HEK293 (cell line): Measurements from ENCODE around the gene MGST2.

ENCODE experiments used
- CTCF ChIA-PET: fragments of 350-600 bp; formaldehyde crosslinking; extraction: SDS; loops from one replicate; lab custom pipeline; 2021; ENCODE audit warnings: antibody characterized with exemption; lab: Yijun Ruan, JAX
- POLR2A ChIA-PET: fragments of 300-600 bp; formaldehyde crosslinking; extraction: SDS; loops from one replicate; lab custom pipeline; 2020; ENCODE audit warnings: antibody characterized with exemption, inconsistent platforms; lab: Yijun Ruan, JAX
- H3K27ac ChIP-seq: fragments of 200-500 bp; sonication (Bioruptor generic); 2 replicates; pipeline ENCODE4 v1.5.1; 2014; ENCODE audit warnings: low read depth, low read length, control low read depth, inconsistent platforms; ENCODE audit errors: extremely low read depth
- H3K36me3 ChIP-seq, 2 experiments: fragments of 200-500 bp in 1 of 2; sonication (Bioruptor generic) in 1 of 2; 1 replicate in 1 of 2; 2 replicates in 1 of 2; pipeline ENCODE4 v1.5.1; 2014 to 2017; ENCODE audit warnings: inconsistent platforms in 2 of 2, low read length in 2 of 2; ENCODE audit not compliant: control insufficient read depth in 2 of 2, insufficient read depth in 1 of 2
- H3K4me1 ChIP-seq: fragments of 200-500 bp; sonication (Bioruptor generic); 2 replicates; pipeline ENCODE4 v1.5.1; 2014; ENCODE audit warnings: mild to moderate bottlenecking, low read length, inconsistent platforms; ENCODE audit not compliant: control insufficient read depth, insufficient read depth
- H3K4me3 ChIP-seq: 2 replicates; pipeline ENCODE4 v1.5.1; 2011; ENCODE audit warnings: low read depth, mild to moderate bottlenecking, control low read depth, low read length, moderate library complexity
- H3K9me3 ChIP-seq: fragments of 200-500 bp; sonication (Bioruptor generic); 2 replicates; pipeline ENCODE4 v1.5.1; 2014; ENCODE audit warnings: low read depth, low read length, inconsistent platforms; ENCODE audit not compliant: control insufficient read depth, insufficient read depth
- GLIS2 ChIP-seq: fragments of 450-650 bp; formaldehyde crosslinking; IDR thresholded peaks from 2 replicates; pipeline ENCODE4 v1.5.1; 2016; ENCODE audit warnings: missing biosample characterization, missing genetic modification characterization
- OSR2 ChIP-seq: fragments of 450-650 bp; formaldehyde crosslinking; IDR thresholded peaks from 2 replicates; pipeline ENCODE4 v1.5.1; 2016; ENCODE audit warnings: missing biosample characterization, missing genetic modification characterization
- PBX3 ChIP-seq: sonication (generic); formaldehyde crosslinking; IDR thresholded peaks from 2 replicates; pipeline ENCODE4 v1.8.1; 2022; ENCODE audit warnings: mild to moderate bottlenecking, moderate library complexity, missing genetic modification reagents
- PRDM1 ChIP-seq: fragments of 450-650 bp; formaldehyde crosslinking; IDR thresholded peaks from 2 replicates; pipeline ENCODE4; 2016; ENCODE audit warnings: missing biosample characterization, missing genetic modification characterization
- PRDM4 ChIP-seq: fragments of 450-650 bp; formaldehyde crosslinking; IDR thresholded peaks from 2 replicates; pipeline ENCODE4 v1.5.1; 2017; ENCODE audit warnings: missing biosample characterization, missing genetic modification characterization
- TCF7L2 ChIP-seq: IDR thresholded peaks from 2 replicates; pipeline ENCODE4 v1.6.1; 2011; ENCODE audit warnings: low read depth, mild to moderate bottlenecking, inconsistent platforms, low read length, moderate library complexity, borderline replicate concordance
- TSHZ1 ChIP-seq: fragments of 450-650 bp; formaldehyde crosslinking; IDR thresholded peaks from 2 replicates; pipeline ENCODE4 v1.5.1; 2016; ENCODE audit warnings: missing biosample characterization, missing genetic modification characterization, borderline replicate concordance
- ZFP37 ChIP-seq: fragments of 450-650 bp; formaldehyde crosslinking; IDR thresholded peaks from 2 replicates; pipeline ENCODE4 v1.5.1; 2016; ENCODE audit warnings: missing biosample characterization, missing genetic modification characterization
- ZNF138 ChIP-seq: fragments of 450-650 bp; formaldehyde crosslinking; IDR thresholded peaks from 2 replicates; pipeline ENCODE4 v1.5.1; 2016; ENCODE audit warnings: missing biosample characterization, missing genetic modification characterization, borderline replicate concordance
- ZNF19 ChIP-seq: fragments of 450-650 bp; formaldehyde crosslinking; IDR thresholded peaks from 2 replicates; pipeline ENCODE4; 2016; ENCODE audit warnings: missing biosample characterization, missing genetic modification characterization, low read depth
- ZNF223 ChIP-seq: fragments of 450-650 bp; formaldehyde crosslinking; IDR thresholded peaks from 2 replicates; pipeline ENCODE4 v1.5.1; 2016; ENCODE audit warnings: missing biosample characterization, missing genetic modification characterization
- ZNF280D ChIP-seq: fragments of 450-650 bp; formaldehyde crosslinking; IDR thresholded peaks from 2 replicates; pipeline ENCODE4 v1.5.1; 2016; ENCODE audit warnings: missing biosample characterization, missing genetic modification characterization
- ZNF324 ChIP-seq: fragments of 450-650 bp; formaldehyde crosslinking; IDR thresholded peaks from 2 replicates; pipeline ENCODE4 v1.5.1; 2016; ENCODE audit warnings: missing biosample characterization, missing genetic modification characterization
- ZNF335 ChIP-seq: fragments of 450-650 bp; formaldehyde crosslinking; conservative IDR thresholded peaks from 2 replicates; pipeline ENCODE4 v1.5.1; 2016; ENCODE audit warnings: missing biosample characterization, missing genetic modification characterization
- ZNF362 ChIP-seq: fragments of 450-650 bp; formaldehyde crosslinking; IDR thresholded peaks from 2 replicates; pipeline ENCODE4 v1.5.1; 2016; ENCODE audit warnings: missing biosample characterization, missing genetic modification characterization
- ZNF548 ChIP-seq: fragments of 450-650 bp; formaldehyde crosslinking; IDR thresholded peaks from 2 replicates; pipeline ENCODE4 v1.5.1; 2016; ENCODE audit warnings: missing biosample characterization, missing genetic modification characterization
- ZNF560 ChIP-seq: fragments of 450-650 bp; formaldehyde crosslinking; IDR thresholded peaks from 2 replicates; pipeline ENCODE4 v1.5.1; 2017; ENCODE audit warnings: missing biosample characterization, missing genetic modification characterization, borderline replicate concordance
- ZNF677 ChIP-seq: fragments of 450-650 bp; IDR thresholded peaks from 2 replicates; pipeline ENCODE4 v1.5.0; 2018; ENCODE audit warnings: missing biosample characterization, mild to moderate bottlenecking, missing genetic modification characterization, moderate library complexity
- ZNF791 ChIP-seq: fragments of 450-650 bp; formaldehyde crosslinking; IDR thresholded peaks from 2 replicates; pipeline ENCODE4 v1.5.1; 2016; ENCODE audit warnings: missing biosample characterization, missing genetic modification characterization
- ZSCAN23 ChIP-seq: fragments of 450-650 bp; formaldehyde crosslinking; IDR thresholded peaks from 2 replicates; pipeline ENCODE4 v1.5.1; 2016; ENCODE audit warnings: missing biosample characterization, missing genetic modification characterization

Gene MGST2

GRCh38 chr4:139738846-139739613 is 73.4 kb downstream of the MGST2 start:
- POLR2A ChIA-PET = interaction anchor here (0.5 to 0.6 kb wide), 2 partner anchors 50 to 92 kb away, joined by 3 read pairs; no protein-coding TSS in a partner anchor
- no peaks in the 10 kb centered on the region for H3K36me3 ChIP-seq
- CTCF ChIA-PET = interaction anchor here (0.6 to 0.8 kb wide), 2 partner anchors 384 to 621 kb away, joined by 3 read pairs; no protein-coding TSS in a partner anchor
- TF ChIP-seq PRDM4 (no peak), TSHZ1 (no peak), ZNF548 (no peak), PBX3 (CRISPR knock-in tag) (no peak), ZNF223 (tag by site-specific recombination) (no peak), ZNF560 (tag by site-specific recombination) (no peak), ZNF324 (no peak), ZSCAN23 (tag by site-specific recombination) (no peak), ZNF791 (tag by site-specific recombination) (no peak), ZNF19 (tag by site-specific recombination) (no peak), ZNF335 (tag by site-specific recombination) (no peak), PRDM1 (tag by site-specific recombination) (no peak), TCF7L2 (no peak), ZFP37 (tag by site-specific recombination) (no peak), GLIS2 (tag by site-specific recombination) (no peak), OSR2 (no peak), ZNF677 (tag by site-specific recombination) (no peak), ZNF138 (tag by site-specific recombination) (no peak), ZNF362 (tag by site-specific recombination) (no peak), ZNF280D (tag by site-specific recombination) (no peak)
- no peaks in the 10 kb centered on the region for H3K9me3 ChIP-seq
- H3K4me3 ChIP-seq = no peak overlapping the region
- no peak overlapping the region for H3K27ac ChIP-seq
- 0 out of 2 replicates have a peak, but pooled peaks cover 2% of the 10 kb centered on the region for H3K4me1 ChIP-seq
